Central memory CD8-positive, alpha-beta T cell (primary cell): ENCODE data around the gene FHIP2A.

Experiments
- ATAC-seq: fragments of 150-1000 bp; cut with Tn5 transposase; replicated peaks from 2 replicates; pipeline ENCODE4 v1.10.0; 2022; ENCODE audit warnings: mild to moderate bottlenecking, moderate FRiP score, moderate number of reproducible peaks; ENCODE audit not compliant: poor library complexity, severe bottlenecking; ENCODE audit errors: extremely low read depth
- DNase-seq, 2 donors: peaks; one replicate each; pipeline ENCODE4 v3.0.0; 2021; ENCODE audit warnings: low spot score in 2 of 2
- H3K27ac Mint-ChIP-seq: one replicate; pipeline ENCODE4 v1.8.0; 2022; ENCODE audit warnings: low read depth, mild to moderate bottlenecking, moderate library complexity, mixed read lengths
- H3K27me3 Mint-ChIP-seq: one replicate; pipeline ENCODE4 v1.8.0; 2022; ENCODE audit warnings: mixed read lengths
- H3K36me3 Mint-ChIP-seq: one replicate; pipeline ENCODE4 v1.8.0; 2022; ENCODE audit warnings: mild to moderate bottlenecking, moderate library complexity, mixed read lengths; ENCODE audit not compliant: insufficient read depth
- H3K4me1 Mint-ChIP-seq: one replicate; pipeline ENCODE4 v1.8.0; 2022; ENCODE audit warnings: mixed read lengths
- H3K4me3 Mint-ChIP-seq: one replicate; pipeline ENCODE4 v1.8.0; 2022; ENCODE audit warnings: mild to moderate bottlenecking, moderate library complexity, mixed read lengths
- H3K9me3 Mint-ChIP-seq: one replicate; pipeline ENCODE4 v1.8.0; 2022; ENCODE audit warnings: mixed read lengths

The FHIP2A gene

DNA sequence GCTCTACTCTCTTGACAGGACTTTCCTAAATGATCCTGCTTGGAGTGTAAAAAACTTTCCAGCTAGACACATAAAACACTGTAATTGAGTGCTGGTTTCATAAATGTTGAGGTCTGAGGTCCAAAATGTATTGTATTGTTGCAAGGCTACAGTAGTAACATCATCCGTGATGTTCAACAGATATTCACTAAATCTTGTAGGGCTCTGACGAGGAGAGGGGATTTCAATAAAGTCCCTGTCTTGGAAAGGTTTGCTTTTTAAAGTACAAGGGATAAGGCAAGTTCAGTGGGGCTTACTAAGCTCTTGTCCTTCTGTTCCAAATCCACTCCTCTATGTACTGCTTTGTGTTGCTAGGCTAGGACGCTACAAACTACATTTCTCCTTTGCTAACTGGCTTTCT, 48.9 kb downstream of the FHIP2A start:
- Mint-ChIP-seq H3K27ac (no peak overlapping the region), H3K27me3 (peaks cover 20% of the 10 kb centered on the region), H3K9me3 (no peaks in the 10 kb centered on the region), H3K4me3 (no peak overlapping the region), H3K4me1 (no peaks in the 10 kb centered on the region), H3K36me3 (peaks cover 3% of the 10 kb centered on the region)
- DNase-seq (no peak), ATAC-seq (no peak)

DNA sequence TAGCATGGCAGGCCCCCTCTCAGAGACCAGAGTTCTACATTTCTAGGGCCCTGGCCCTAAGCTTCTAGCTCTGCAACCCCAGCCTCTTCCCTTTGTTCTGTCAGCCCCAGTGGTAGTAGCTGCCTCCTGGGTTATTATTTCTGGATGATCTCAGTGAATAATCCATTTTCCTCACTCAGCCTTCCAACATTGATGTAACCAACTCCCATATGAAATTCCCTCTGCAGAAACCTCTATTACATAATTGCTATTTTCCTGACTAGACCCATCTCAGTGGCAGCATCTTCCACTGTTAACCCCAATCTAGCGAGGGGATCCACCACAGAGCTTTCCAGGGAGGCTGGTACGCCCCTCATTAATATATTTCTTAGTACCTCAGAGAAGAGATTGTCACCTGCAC, 49.8 kb downstream of the FHIP2A start:
- ATAC-seq: no peak
- Mint-ChIP-seq H3K27ac (no peak overlapping the region), H3K36me3 (no peaks in the 10 kb centered on the region), H3K4me1 (no peaks in the 10 kb centered on the region), H3K4me3 (no peak overlapping the region), H3K9me3 (no peaks in the 10 kb centered on the region), H3K27me3 (peaks cover 29% of the 10 kb centered on the region)
- DNase-seq: no peak
